GM19397 (cell line): ENCODE data around the gene TRAF3IP1.

Experiments
- ATAC-seq: cut with Tn5 transposase; IDR thresholded peaks from one replicate; pipeline ENCODE4 v1.9.1; 2021; ENCODE audit warnings: mild to moderate bottlenecking, moderate library complexity; ENCODE audit not compliant: unreplicated experiment

TRAF3IP1 gene

DNA sequence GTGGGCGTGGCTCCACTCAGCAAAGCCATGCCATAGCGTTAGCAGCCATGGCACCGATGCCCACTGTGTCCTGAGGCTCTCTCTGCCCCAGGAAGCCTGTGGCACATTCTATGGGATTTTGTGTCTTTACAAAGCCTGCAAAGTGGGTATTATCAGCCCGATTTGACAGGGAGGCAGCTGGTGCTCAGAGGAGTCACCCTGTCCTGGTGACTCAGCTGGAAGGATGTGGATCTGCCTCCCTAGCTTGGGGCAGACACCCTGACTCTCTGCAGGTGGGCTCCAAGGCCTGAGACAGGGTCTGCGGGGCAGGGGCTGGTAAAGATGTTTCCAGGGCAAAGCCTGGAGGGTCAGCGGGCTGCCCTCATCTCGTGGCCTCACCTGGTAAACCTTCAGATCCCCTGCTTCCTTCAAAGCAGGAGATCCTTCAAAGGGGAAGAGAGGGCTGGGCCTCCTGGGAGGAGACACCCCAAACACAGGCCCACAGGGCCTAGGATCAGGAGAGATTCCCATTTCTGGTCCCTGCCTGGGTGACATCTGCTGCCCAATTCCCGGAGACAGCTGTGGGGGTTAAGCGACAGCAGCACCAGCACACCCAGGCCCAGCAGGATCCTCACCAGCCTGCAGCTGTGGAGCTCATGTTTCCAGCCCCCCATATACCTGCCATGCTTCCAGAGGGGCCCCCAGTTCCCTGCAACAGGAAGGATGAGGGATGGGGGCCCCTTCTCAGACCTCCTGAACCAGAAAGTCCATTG, 103.4 kb downstream of the TRAF3IP1 start:
- ATAC-seq = no peak

GRCh38 chr2:238424313-238424700, 104.0 kb downstream of the TRAF3IP1 start:
- ATAC-seq = no peak

DNA sequence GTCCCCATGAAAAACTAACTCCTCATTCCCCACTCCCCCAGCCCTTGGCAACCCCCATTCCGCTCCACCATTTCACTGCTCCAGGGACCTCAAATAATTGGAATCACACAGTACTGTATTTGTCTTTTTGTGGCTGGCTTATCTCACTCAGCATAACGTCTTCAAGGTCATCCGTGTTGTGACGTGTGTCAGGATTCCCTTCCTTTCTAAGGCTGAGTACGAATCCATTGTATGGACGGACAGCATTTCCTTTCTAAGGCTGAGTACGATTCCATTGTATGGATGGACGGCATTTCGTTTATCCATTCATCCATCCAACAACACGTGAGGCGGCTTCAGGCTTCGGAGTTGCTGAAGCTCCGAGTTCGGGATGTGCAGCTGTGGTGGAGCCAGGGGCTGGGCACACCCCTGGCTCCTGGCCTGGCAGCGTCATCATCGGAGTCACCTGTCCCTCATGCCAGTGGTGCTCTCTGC, 105.2 kb downstream of the TRAF3IP1 start:
- no peak for ATAC-seq

DNA sequence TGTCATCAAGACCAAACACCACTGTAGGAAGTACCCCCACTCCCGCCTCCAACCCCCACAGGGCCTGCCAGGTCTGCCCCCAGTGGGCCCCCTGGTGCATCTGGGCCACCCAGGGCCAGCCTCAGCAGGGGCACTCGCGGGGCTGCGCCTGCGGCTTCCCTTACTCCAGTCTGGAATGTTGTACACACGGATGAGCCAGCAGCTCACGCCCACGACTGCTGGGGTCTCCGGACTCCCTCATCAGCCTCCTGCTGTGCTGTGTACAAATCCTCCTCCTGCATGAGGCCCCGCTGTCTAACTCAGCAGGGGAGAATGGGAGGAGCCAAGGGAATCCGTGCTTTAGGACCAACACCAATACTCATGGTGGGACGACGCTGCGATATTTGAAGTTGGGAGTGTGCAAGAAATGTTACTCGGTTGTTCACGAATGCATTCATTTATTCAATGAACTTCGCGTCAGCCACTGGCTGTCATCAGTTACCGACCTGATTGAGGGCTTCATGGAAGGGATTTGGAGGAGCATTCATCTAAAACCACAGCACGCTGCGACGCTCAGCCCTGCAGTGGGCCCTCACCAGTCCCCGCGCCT, 105.8 kb downstream of the TRAF3IP1 start:
- ATAC-seq = no peak

DNA sequence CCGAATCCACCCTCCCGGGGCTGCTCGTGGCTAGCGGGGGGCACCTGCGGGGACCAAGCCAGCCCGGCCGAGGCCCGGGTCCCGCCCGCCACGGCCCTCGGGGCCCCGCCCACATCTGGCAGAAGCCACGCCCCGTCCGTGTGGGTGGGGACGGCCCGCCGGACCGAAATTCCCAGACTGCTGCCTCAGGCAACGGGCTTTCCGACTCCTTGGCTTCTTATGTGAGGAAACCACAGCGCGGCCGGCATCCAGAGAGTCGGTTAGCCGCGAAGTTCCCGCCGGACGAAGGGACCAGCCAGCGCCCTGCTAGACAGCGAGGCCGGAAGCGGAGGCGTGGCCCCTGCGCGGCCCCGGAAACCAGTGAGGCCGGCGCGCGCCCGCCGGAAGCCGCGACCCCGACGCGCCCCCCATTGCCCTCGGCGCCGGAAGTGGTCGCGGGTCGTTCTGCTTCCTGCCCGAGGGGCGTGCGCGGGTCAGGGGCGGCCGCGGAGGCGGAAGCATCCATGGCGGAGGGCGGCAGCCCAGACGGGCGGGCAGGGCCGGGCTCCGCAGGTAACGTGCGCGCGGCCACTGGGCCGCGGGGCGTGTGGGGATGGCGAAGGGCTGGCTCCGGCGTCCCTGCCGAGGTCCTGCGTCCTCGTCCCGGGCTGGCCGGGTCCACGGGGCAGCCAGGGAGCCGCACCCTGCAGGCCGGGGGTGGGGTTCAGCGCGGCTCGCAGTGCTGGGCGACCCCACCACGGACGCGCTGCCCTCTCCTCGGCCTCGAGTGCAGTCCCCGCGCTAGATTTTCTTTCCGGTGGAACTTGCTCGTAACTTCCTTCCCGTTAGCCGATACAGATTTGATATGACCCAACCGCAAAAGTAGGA, 106.5 kb downstream of the TRAF3IP1 start, which contains the start of gene ASB1:
Gene ASB1 (plus strand): TSS at position 360 of the 867 bp plus-strand sequence. CDS start 144 bp downstream, at position 504.
- ATAC-seq = peak; percentile 91

GRCh38 chr2:238427435-238428162, 107.3 kb downstream of the TRAF3IP1 start:
- no peak for ATAC-seq

DNA sequence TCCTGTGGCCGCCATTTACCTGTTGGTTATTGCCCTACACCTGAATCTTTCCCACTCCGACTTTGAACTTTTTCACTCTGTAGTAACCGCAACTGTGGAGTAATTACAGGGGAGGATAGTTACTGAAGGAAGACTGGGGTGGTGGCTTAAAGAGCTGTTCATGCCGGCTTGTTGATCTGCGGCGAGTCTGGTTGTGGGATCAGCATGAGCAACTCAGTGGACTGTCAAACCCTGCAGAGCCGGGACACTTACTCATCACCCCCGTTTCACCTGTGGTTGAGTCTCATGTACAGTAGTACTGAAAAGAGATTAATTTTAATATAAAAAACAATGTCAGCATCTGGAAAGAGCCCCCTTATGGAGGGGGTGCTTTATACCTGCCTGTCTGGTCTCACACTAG, 108.5 kb downstream of the TRAF3IP1 start:
- no peak for ATAC-seq

DNA sequence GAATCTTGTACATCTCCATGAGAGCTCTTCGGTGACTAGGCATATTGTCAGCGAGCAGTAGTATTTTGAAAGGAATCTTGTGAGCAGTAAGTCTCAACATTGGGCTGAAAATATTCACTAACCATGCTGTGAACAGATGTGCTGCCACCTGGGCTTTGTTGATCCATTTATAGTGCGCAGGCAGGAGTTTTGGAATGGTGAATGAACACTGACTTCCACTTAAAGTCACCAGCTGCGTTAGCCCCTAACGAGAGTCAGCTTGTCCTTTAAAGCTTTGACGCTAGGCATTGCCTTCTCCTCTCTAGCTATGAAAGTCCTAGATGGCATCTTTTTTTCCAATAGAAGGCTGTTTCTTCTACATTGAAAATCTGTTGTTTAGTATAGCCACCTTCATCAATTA, 110.5 kb downstream of the TRAF3IP1 start:
- no peak for ATAC-seq

- no peak for ATAC-seq
These were observed 111.1 kb downstream of the TRAF3IP1 start for GRCh38 chr2:238431456-238431855.

GRCh38 chr2:238433300-238433915, 113.1 kb downstream of the TRAF3IP1 start:
- ATAC-seq = no peak

DNA sequence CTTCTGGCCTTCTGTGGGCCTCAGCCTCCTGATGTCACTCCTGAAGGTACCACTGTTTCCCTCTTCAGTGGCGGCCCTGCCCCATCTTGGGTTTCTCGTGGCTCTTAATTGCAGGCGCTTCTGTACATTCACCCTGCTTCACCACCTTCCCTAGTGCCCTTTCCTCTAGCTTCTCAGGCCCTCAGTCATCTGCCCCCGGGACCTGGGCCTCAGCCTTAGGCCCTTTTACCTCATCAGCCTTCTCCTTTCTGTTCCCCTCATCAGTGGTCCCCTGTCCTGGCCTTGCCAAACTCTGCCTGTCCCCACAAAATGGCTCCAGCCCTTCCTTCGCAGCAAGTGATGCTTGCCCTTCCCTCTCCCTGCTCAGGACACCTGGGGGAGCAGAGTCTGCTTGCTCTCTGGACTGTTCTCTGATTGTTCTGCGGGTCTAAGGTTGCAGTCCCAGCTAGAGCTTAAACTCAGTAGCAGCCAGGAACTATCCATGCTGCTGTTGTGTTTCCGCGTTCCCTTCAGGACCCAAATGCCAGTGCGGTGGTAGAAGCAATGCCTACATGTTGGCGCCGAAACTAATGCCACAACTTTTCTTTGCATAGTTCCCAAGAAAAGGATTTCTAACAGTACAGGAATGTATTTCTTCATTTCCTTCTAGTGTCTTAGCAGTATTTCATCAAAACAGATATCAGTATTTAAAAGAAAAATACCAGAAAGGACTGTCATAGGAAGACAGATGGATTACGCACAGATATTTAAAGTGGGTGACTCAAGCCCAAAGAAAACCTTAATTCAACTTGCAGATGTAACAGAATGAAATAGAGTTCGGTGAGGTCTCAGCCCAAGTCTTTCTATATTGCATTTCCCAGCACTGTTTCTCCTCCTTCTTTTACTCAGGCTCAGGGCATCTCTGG, 113.9 kb downstream of the TRAF3IP1 start:
- no peak for ATAC-seq

DNA sequence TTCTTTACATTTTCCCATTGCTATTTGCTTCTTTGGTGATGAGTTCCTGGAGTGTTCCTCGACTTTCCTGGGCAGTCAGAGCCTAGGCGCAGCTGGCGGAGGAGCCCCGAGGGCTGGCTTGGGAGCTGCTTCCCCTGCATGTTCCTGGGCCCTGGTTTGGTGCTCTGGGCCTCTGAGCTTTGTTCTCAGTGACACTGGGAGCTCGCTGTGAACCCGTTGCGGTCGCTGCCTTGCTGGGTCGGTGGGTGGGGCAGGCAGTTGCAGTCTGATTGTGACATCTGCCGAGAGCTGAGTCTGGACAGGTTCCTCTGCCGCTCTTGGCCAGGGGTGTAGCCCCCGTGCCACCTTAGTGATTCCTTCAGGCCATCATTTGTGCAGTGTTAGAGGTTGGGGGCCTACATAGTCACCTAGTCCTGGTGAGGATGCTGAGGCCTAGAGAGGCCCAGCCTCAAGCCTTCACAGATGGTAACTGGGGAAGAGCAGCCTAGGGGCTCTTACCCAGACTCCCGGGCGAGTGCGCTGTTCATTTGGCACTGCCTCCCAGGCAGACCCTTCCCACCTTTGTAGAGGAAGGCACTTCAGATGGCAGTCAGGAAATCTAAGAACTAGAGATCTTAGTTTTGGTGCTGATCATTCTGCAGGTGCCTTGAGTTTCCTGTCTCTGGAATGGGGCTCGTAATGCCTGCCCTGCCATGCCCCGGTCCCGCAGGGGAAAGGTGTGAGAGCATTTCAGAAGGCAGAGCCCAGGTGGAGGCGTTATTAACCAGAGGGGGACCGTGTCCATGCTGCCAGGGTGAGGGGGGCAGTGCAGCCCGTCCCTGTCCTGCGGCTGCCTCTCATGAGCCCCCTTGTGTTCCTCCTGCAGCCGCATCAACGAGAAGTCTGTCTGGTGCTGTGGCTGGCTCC, 114.8 kb downstream of the TRAF3IP1 start:
- ATAC-seq = no peak

- no peak for ATAC-seq
These were observed 115.4 kb downstream of the TRAF3IP1 start for GRCh38 chr2:238435752-238436096.

- ATAC-seq = no peak
These were observed 118.8 kb downstream of the TRAF3IP1 start for GRCh38 chr2:238438856-238439849.

- ATAC-seq = no peak
These were observed 119.6 kb downstream of the TRAF3IP1 start for GRCh38 chr2:238439917-238440316.

- no peak for ATAC-seq
These were observed 120.0 kb downstream of the TRAF3IP1 start for GRCh38 chr2:238440331-238440730.

- ATAC-seq = no peak
These were observed 120.4 kb downstream of the TRAF3IP1 start for GRCh38 chr2:238440767-238441166.
